Loucy (cell line): ENCODE measurements around the gene ATP5F1C.

Source experiments
- H2AFZ ChIP-seq: fragments of 200-600 bp; sonication (generic); 2 replicates; pipeline ENCODE4 v1.6.0; 2016; ENCODE audit warnings: antibody characterized with exemption, mild to moderate bottlenecking, low read length, moderate library complexity
- H3F3A ChIP-seq: fragments of 200-600 bp; 2 replicates; pipeline ENCODE4 v1.6.0; 2016; ENCODE audit warnings: antibody characterized with exemption, low read depth, mild to moderate bottlenecking
- H3K27me3 ChIP-seq: fragments of 200-600 bp; sonication (generic); 2 replicates; pipeline ENCODE4 v1.6.1; 2014; ENCODE audit warnings: low read length, mild to moderate bottlenecking; ENCODE audit not compliant: insufficient read depth, poor library complexity, severe bottlenecking
- H3K36me3 ChIP-seq: fragments of 200-600 bp; sonication (generic); 2 replicates; pipeline ENCODE4 v1.6.1; 2016; ENCODE audit warnings: low read length; ENCODE audit not compliant: insufficient read depth
- H3K4me1 ChIP-seq: fragments of 200-600 bp; sonication (generic); 2 replicates; pipeline ENCODE4 v1.5.1; 2014; ENCODE audit warnings: low read length, mild to moderate bottlenecking; ENCODE audit not compliant: insufficient read depth, poor library complexity, severe bottlenecking
- H3K4me2 ChIP-seq: fragments of 200-600 bp; sonication (generic); 2 replicates; pipeline ENCODE4 v1.6.0; 2014; ENCODE audit warnings: antibody characterized with exemption, low read length, low read depth, mild to moderate bottlenecking; ENCODE audit not compliant: poor library complexity, severe bottlenecking
- H3K4me3 ChIP-seq: fragments of 200-600 bp; sonication (generic); 2 replicates; pipeline ENCODE4 v1.5.1; 2014; ENCODE audit warnings: low read length, mild to moderate bottlenecking, mixed read lengths; ENCODE audit not compliant: poor library complexity, severe bottlenecking
- H3K79me2 ChIP-seq: fragments of 200-600 bp; sonication (generic); 2 replicates; pipeline ENCODE4 v1.6.1; 2014; ENCODE audit warnings: low read length; ENCODE audit not compliant: insufficient read depth
- H3K9ac ChIP-seq: fragments of 200-600 bp; sonication (generic); 2 replicates; pipeline ENCODE4 v1.6.0; 2014; ENCODE audit warnings: mild to moderate bottlenecking, low read depth, low read length, moderate library complexity; ENCODE audit not compliant: poor library complexity, severe bottlenecking
- H3K9me2 ChIP-seq: fragments of 200-600 bp; sonication (generic); replicated peaks from 2 replicates; pipeline ENCODE4 v1.6.1; 2016; ENCODE audit warnings: low read depth, low read length, mixed read lengths
- H3K9me3 ChIP-seq: fragments of 200-600 bp; sonication (generic); 2 replicates; pipeline ENCODE4 v1.6.1; 2014; ENCODE audit warnings: mild to moderate bottlenecking, antibody characterized with exemption, low read length, low read depth; ENCODE audit not compliant: insufficient read depth
- H4K20me1 ChIP-seq: fragments of 200-600 bp; sonication (generic); 2 replicates; pipeline ENCODE4 v1.6.0; 2014; ENCODE audit warnings: antibody characterized with exemption, low read length, mild to moderate bottlenecking; ENCODE audit not compliant: insufficient read depth, poor library complexity, severe bottlenecking
- EZH2phosphoT487 ChIP-seq: fragments of 200-600 bp; IDR thresholded peaks from 2 replicates; pipeline ENCODE4 v1.6.1; 2018; ENCODE audit warnings: antibody characterized with exemption, mild to moderate bottlenecking, moderate library complexity, borderline replicate concordance
- TF ChIP-seq, protein P1 (sequence below): fragments of 200-600 bp; sonication (generic); conservative IDR thresholded peaks from 2 replicates; pipeline ENCODE4 v1.5.1; 2014; ENCODE audit warnings: mild to moderate bottlenecking, antibody characterized with exemption, low read length

Gene ATP5F1C

DNA sequence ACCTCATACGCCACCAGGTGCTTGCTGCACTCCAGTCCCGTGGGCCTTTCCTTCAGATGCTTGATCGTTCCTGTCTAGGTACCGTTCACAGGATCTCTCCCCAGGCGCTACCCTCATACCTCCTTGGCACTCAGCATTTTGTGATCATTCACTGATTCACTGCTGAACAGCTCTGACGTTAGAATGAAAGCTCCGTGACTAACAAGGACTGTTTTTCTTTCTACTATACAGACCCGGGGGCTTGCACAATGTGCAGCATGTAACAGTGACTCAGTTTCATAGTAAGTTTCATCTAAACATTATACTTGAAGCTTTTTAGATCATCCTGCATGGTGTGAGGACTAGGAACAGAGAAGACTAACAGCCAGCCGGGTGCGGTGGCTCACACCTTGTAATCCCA is 20.8 kb upstream of the ATP5F1C start:
- Histone ChIP-seq H3K79me2 (no peaks in the 10 kb centered on the region), H3K9me2 (no peaks in the 10 kb centered on the region), H3F3A (no peaks in the 10 kb centered on the region), H2AFZ (no peak overlapping the region), H3K9ac (no peak overlapping the region), H3K9me3 (no peaks in the 10 kb centered on the region), H3K36me3 (peaks cover 49% of the 10 kb centered on the region; the same call in 1 of the 2 replicates), H3K4me3 (no peak overlapping the region), H4K20me1 (no peaks in the 10 kb centered on the region), H3K4me1 (peaks cover 9% of the 10 kb centered on the region), H3K4me2 (no peak overlapping the region), H3K27me3 (no peaks in the 10 kb centered on the region)
- TF ChIP-seq, protein P1, sequence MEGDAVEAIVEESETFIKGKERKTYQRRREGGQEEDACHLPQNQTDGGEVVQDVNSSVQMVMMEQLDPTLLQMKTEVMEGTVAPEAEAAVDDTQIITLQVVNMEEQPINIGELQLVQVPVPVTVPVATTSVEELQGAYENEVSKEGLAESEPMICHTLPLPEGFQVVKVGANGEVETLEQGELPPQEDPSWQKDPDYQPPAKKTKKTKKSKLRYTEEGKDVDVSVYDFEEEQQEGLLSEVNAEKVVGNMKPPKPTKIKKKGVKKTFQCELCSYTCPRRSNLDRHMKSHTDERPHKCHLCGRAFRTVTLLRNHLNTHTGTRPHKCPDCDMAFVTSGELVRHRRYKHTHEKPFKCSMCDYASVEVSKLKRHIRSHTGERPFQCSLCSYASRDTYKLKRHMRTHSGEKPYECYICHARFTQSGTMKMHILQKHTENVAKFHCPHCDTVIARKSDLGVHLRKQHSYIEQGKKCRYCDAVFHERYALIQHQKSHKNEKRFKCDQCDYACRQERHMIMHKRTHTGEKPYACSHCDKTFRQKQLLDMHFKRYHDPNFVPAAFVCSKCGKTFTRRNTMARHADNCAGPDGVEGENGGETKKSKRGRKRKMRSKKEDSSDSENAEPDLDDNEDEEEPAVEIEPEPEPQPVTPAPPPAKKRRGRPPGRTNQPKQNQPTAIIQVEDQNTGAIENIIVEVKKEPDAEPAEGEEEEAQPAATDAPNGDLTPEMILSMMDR: no peak
- no peak for TF ChIP-seq EZH2phosphoT487

DNA sequence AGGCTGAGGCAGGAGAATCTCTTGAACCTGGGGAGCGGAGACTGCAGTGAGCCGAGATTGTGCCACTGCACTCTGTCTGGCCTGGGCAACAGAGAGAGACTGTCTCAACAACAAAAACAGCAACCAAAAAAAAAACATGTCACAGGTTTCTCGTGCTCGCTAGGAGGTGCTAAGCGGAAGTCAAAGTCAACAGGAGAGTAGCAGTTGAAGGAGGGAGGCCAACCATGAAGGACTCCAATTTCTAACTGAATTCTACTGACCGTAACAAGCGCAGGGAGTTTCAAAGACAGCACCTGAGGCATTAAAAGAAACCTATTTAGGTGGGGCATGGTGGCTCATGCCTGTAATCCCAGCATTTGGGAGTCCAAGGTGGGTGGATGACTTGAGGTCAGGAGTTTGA is 19.6 kb upstream of the ATP5F1C start:
- H2AFZ ChIP-seq: no peak overlapping the region
- H3K9me3 ChIP-seq: no peaks in the 10 kb centered on the region
- no peaks in the 10 kb centered on the region for H3F3A ChIP-seq
- peaks cover 44% of the 10 kb centered on the region; the same call in 1 of the 2 replicates for H3K36me3 ChIP-seq
- no peak for TF ChIP-seq EZH2phosphoT487
- peaks cover 9% of the 10 kb centered on the region for H3K4me1 ChIP-seq
- H3K9me2 ChIP-seq: no peaks in the 10 kb centered on the region
- no peaks in the 10 kb centered on the region for H3K27me3 ChIP-seq
- H4K20me1 ChIP-seq: no peaks in the 10 kb centered on the region
- no peak overlapping the region for H3K4me2 ChIP-seq
- H3K4me3 ChIP-seq: no peak overlapping the region
- H3K79me2 ChIP-seq: no peaks in the 10 kb centered on the region
- H3K9ac ChIP-seq: no peak overlapping the region

DNA sequence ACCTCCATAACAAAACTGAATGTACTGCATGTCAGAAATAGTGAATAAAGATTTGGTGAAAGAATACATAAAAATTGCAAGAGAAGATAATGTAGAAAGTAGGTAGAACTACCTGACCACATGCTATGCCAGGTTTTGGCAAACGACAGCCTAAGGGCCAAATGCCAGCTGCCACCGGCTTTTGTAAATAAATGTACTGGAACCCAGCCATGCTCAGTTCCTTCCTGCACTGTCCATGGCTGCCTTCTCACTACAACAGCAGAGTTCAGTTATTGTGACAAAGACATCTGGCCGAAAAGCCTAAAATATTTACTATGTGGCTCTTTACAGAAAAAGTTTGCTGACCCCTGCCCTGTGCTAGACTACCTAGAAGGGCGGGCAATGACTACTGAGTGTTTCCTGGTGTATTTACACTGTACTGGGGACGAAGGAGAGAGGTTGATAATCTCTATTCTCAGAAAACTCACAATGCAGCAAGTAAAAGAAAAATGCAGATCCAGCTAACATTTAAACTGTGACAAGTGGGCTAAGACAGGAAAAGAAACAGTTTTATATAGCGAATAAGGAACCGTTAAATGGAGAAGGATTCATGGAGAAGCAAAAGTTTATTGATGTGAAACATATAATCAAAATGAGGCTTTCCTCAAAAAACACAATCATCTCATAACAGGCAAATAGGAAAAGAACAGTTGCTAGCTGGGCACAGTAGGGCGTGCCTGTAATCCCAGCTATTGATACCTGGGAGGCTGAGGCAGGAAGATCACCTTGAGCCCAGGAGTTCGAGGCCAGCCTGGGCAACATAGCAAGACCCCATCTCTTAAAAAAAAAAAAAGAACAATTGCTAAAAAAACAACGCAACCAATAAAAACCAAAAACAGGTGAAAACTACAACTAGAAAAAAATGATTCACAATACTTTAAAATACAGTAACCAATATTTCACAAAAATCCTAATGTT is 13.9 kb upstream of the ATP5F1C start:
- no peaks in the 10 kb centered on the region for H3K9me2 ChIP-seq
- no peak overlapping the region for H3K4me3 ChIP-seq
- no peak overlapping the region for H2AFZ ChIP-seq
- H3K4me2 ChIP-seq: no peak overlapping the region
- peaks cover 56% of the 10 kb centered on the region; the same call in 1 of the 2 replicates for H3K36me3 ChIP-seq
- H3K4me1 ChIP-seq: peaks cover 9% of the 10 kb centered on the region
- H3F3A ChIP-seq: no peaks in the 10 kb centered on the region
- no peaks in the 10 kb centered on the region for H3K79me2 ChIP-seq
- H3K27me3 ChIP-seq: no peaks in the 10 kb centered on the region
- no peak overlapping the region for H3K9ac ChIP-seq
- H3K9me3 ChIP-seq: no peaks in the 10 kb centered on the region
- no peaks in the 10 kb centered on the region for H4K20me1 ChIP-seq
- no peak for TF ChIP-seq EZH2phosphoT487
- TF ChIP-seq, protein P1: no peak
